ENCODE measurements around the gene CMC2. TPM values are rescaled to one million over a fixed set of nuclear protein-coding genes. Genes with fewer than 3 reads are reported as not detected.
A peak's percentile ranks its signal among the peaks of the same experiment; 100 is the strongest.

Gene CMC2
- total RNA-seq, 1 donor, result 18.5 TPM

DNA sequence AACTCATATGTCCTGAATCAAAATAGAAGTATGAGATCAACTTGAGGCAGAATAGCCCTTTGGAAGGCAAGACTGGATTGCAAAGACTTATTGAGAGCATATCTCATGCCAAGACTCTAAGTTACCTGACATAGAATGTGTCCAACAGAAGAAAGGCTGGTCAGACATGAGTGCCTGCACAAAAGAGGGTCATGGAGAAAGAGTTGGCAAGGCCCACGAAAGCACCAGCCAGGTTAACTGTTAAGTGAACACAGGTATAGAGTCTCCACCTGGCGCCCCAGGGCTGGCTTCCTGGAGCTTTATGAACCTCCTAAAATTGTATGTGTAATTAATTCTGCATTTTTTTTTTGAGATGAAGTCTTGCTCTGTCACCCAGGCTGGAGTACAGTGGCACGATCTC is 71.0 kb downstream of the CMC2 start:
- no peaks in the 10 kb centered on the region for H3K9me3 ChIP-seq (ENCODE audit: low read depth, low read length)
- no peaks in the 10 kb centered on the region for H3K79me2 ChIP-seq (ENCODE audit: insufficient read depth, low read length)
- no peaks in the 10 kb centered on the region for H3K36me3 ChIP-seq (ENCODE audit: insufficient read depth, low read length)
- no peak for TF ChIP-seq CTCF (IDR thresholded peaks at IDR 0.05; ENCODE audit: extremely low read depth, low read depth, low read length)
- H3K4me3 ChIP-seq (ENCODE audit: insufficient read depth, low read length), result no peak overlapping the region
- H4K20me1 ChIP-seq (ENCODE audit: insufficient read depth, low read length), result no peaks in the 10 kb centered on the region
- no peak overlapping the region for H3K27ac ChIP-seq (ENCODE audit: low read depth, low read length)
- no peaks in the 10 kb centered on the region for H3K27me3 ChIP-seq (ENCODE audit: insufficient read depth, low read length)
- no peak for DNase-seq (ENCODE audit: insufficient read length, low spot score, missing footprints)
- H2AFZ ChIP-seq (ENCODE audit: low read length), result no peak overlapping the region
- no peak overlapping the region for H3K4me2 ChIP-seq (ENCODE audit: insufficient read depth, low read length)
- H3K4me1 ChIP-seq (ENCODE audit: insufficient read depth, low read length), result peaks cover 39% of the 10 kb centered on the region

DNA sequence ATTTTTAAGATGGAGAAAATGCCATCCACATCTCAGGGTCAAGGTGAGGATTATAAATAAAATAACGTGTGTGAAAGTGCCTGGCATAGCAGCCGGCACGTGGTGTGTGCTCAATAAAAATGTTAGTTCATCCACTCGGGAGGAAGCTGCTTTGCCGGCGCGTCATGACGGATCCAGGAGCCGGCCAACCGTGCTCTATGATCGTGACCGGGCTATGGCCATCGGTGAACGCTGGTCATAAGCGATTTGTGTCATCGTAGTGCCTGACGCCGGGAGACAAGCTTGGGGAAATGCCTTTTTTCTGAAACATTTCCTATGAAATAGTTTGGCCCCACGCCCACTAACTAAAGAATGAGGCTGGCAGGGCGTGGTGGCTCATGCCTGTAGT is 74.0 kb downstream of the CMC2 start:
- no peak for TF ChIP-seq CTCF (IDR thresholded peaks at IDR 0.05; ENCODE audit: extremely low read depth, low read depth, low read length)
- Histone ChIP-seq H2AFZ (ENCODE audit: low read length) (peak overlapping the region; percentile 93), H3K9me3 (ENCODE audit: low read depth, low read length) (no peaks in the 10 kb centered on the region), H3K27me3 (ENCODE audit: insufficient read depth, low read length) (no peaks in the 10 kb centered on the region), H3K4me3 (ENCODE audit: insufficient read depth, low read length) (peak overlapping the region; percentile 79), H4K20me1 (ENCODE audit: insufficient read depth, low read length) (no peaks in the 10 kb centered on the region), H3K4me2 (ENCODE audit: insufficient read depth, low read length) (peak overlapping the region; percentile 94), H3K36me3 (ENCODE audit: insufficient read depth, low read length) (no peaks in the 10 kb centered on the region), H3K79me2 (ENCODE audit: insufficient read depth, low read length) (no peaks in the 10 kb centered on the region), H3K27ac (ENCODE audit: low read depth, low read length) (peak overlapping the region; percentile 97), H3K4me1 (ENCODE audit: insufficient read depth, low read length) (peaks cover 28% of the 10 kb centered on the region)
- peak; percentile 90 for DNase-seq (ENCODE audit: insufficient read length, low spot score, missing footprints)

- Histone ChIP-seq H3K4me2 (ENCODE audit: insufficient read depth, low read length) (peak overlapping the region; percentile 94), H3K27me3 (ENCODE audit: insufficient read depth, low read length) (no peaks in the 10 kb centered on the region), H3K4me3 (ENCODE audit: insufficient read depth, low read length) (peak overlapping the region; percentile 79), H3K27ac (ENCODE audit: low read depth, low read length) (peak overlapping the region; percentile 97), H3K36me3 (ENCODE audit: insufficient read depth, low read length) (no peaks in the 10 kb centered on the region), H3K4me1 (ENCODE audit: insufficient read depth, low read length) (peaks cover 21% of the 10 kb centered on the region), H2AFZ (ENCODE audit: low read length) (peak overlapping the region; percentile 93), H4K20me1 (ENCODE audit: insufficient read depth, low read length) (no peaks in the 10 kb centered on the region), H3K79me2 (ENCODE audit: insufficient read depth, low read length) (no peaks in the 10 kb centered on the region), H3K9me3 (ENCODE audit: low read depth, low read length) (no peaks in the 10 kb centered on the region)
- TF ChIP-seq CTCF (IDR thresholded peaks at IDR 0.05; ENCODE audit: extremely low read depth, low read depth, low read length), result no peak
- DNase-seq (ENCODE audit: insufficient read length, low spot score, missing footprints), result peak; percentile 94
Measured at GRCh38 chr16:80931801-80932707, 74.6 kb downstream of the CMC2 start.

GRCh38 chr16:80924372-80924978 is 82.2 kb downstream of the CMC2 start:
- no peaks in the 10 kb centered on the region for H3K9me3 ChIP-seq (ENCODE audit: low read depth, low read length)

More at GRCh38 chr16:80924372-80924978, 82.2 kb downstream of the CMC2 start:
- no peak overlapping the region for H3K27ac ChIP-seq (ENCODE audit: low read depth, low read length)
- peak; percentile 87 for TF ChIP-seq CTCF (IDR thresholded peaks at IDR 0.05; ENCODE audit: extremely low read depth, low read depth, low read length)
- H4K20me1 ChIP-seq (ENCODE audit: insufficient read depth, low read length), result no peaks in the 10 kb centered on the region
- no peak overlapping the region for H3K4me3 ChIP-seq (ENCODE audit: insufficient read depth, low read length)
- H3K27me3 ChIP-seq (ENCODE audit: insufficient read depth, low read length), result no peaks in the 10 kb centered on the region
- no peaks in the 10 kb centered on the region for H3K79me2 ChIP-seq (ENCODE audit: insufficient read depth, low read length)
- no peaks in the 10 kb centered on the region for H3K4me1 ChIP-seq (ENCODE audit: insufficient read depth, low read length)
- H3K36me3 ChIP-seq (ENCODE audit: insufficient read depth, low read length), result no peaks in the 10 kb centered on the region
- DNase-seq (ENCODE audit: insufficient read length, low spot score, missing footprints), result peak; percentile 87
- peak overlapping the region; percentile 21 for H2AFZ ChIP-seq (ENCODE audit: low read length)
- peak overlapping the region; percentile 32 for H3K4me2 ChIP-seq (ENCODE audit: insufficient read depth, low read length)
